ENCODE data around the gene F8A3.
"Not testable (repeated sequence)": the region's sequence is repeated elsewhere in the genome, so short reads cannot be mapped to it uniquely, and the experiment has no call there.

Gene F8A3

GRCh38 chrX:155458471-155458870 is at the start of gene F8A3:
TSS of gene F8A3 (minus strand) at chrX:155458620. CDS start at chrX:155458600, 20 bp downstream.
- not testable (repeated sequence) for H3K9ac ChIP-seq (ENCODE audit: insufficient read length); H3K9me3 ChIP-seq (ENCODE audit: low read depth, low read length); H3K36me3 ChIP-seq (ENCODE audit: insufficient read depth, low read length); DNase-seq (ENCODE audit: low read depth, low spot score); H3K27ac ChIP-seq; H3K4me3 ChIP-seq

GRCh38 chrX:155505296-155505695 is 46.9 kb upstream of the F8A3 start:
- TF ChIP-seq POLR2AphosphoS5 (IDR thresholded peaks at IDR 0.05; ENCODE audit: borderline replicate concordance, low read depth, low read length) (no peak), EZH2 (IDR thresholded peaks at IDR 0.05) (no peak), FOXP2 (optimal IDR thresholded peaks at IDR 0.05; ENCODE audit: control extremely low read depth, extremely low read length, insufficient read depth) (no peak)
- no peak for DNase-seq (ENCODE audit: low read depth, low spot score)
- no peak overlapping the region for H3K27ac ChIP-seq
- H3K9me3 ChIP-seq (ENCODE audit: low read depth, low read length) = no peaks in the 10 kb centered on the region
- no peak overlapping the region for H3K9ac ChIP-seq (ENCODE audit: insufficient read length)
- H3K36me3 ChIP-seq (ENCODE audit: insufficient read depth, low read length) = peaks cover 7% of the 10 kb centered on the region
- H3K4me3 ChIP-seq = no peak overlapping the region

GRCh38 chrX:155495134-155495533 is 36.7 kb upstream of the F8A3 start:
- not testable (repeated sequence) for H3K9me3 ChIP-seq (ENCODE audit: low read depth, low read length); H3K27ac ChIP-seq; H3K36me3 ChIP-seq (ENCODE audit: insufficient read depth, low read length); H3K9ac ChIP-seq (ENCODE audit: insufficient read length); DNase-seq (ENCODE audit: low read depth, low spot score); H3K4me3 ChIP-seq

GRCh38 chrX:155491421-155491820 is 33.0 kb upstream of the F8A3 start:
- not testable (repeated sequence) for H3K4me3 ChIP-seq; H3K27ac ChIP-seq; H3K9ac ChIP-seq (ENCODE audit: insufficient read length); H3K9me3 ChIP-seq (ENCODE audit: low read depth, low read length); DNase-seq (ENCODE audit: low read depth, low spot score); H3K36me3 ChIP-seq (ENCODE audit: insufficient read depth, low read length)

- not testable (repeated sequence) for H3K4me3 ChIP-seq; H3K9ac ChIP-seq (ENCODE audit: insufficient read length); DNase-seq (ENCODE audit: low read depth, low spot score); H3K27ac ChIP-seq; H3K9me3 ChIP-seq (ENCODE audit: low read depth, low read length); H3K36me3 ChIP-seq (ENCODE audit: insufficient read depth, low read length)
These were observed 18.7 kb upstream of the F8A3 start for GRCh38 chrX:155477136-155477535.

GRCh38 chrX:155466269-155466938 is 8.0 kb upstream of the F8A3 start:
- not testable (repeated sequence) for DNase-seq (ENCODE audit: low read depth, low spot score); H3K9ac ChIP-seq (ENCODE audit: insufficient read length); H3K27ac ChIP-seq; H3K9me3 ChIP-seq (ENCODE audit: low read depth, low read length); H3K4me3 ChIP-seq; H3K36me3 ChIP-seq (ENCODE audit: insufficient read depth, low read length)

GRCh38 chrX:155460501-155460900 is 2.1 kb upstream of the F8A3 start:
- H3K4me3 ChIP-seq; H3K27ac ChIP-seq; H3K9me3 ChIP-seq (ENCODE audit: low read depth, low read length); H3K36me3 ChIP-seq (ENCODE audit: insufficient read depth, low read length); H3K9ac ChIP-seq (ENCODE audit: insufficient read length); DNase-seq (ENCODE audit: low read depth, low spot score): not testable (repeated sequence)

GRCh38 chrX:155457761-155458447 is 516 bp downstream of the F8A3 start:
- not testable (repeated sequence) for H3K9me3 ChIP-seq (ENCODE audit: low read depth, low read length); H3K4me3 ChIP-seq; H3K27ac ChIP-seq; H3K9ac ChIP-seq (ENCODE audit: insufficient read length); H3K36me3 ChIP-seq (ENCODE audit: insufficient read depth, low read length); DNase-seq (ENCODE audit: low read depth, low spot score)

- Histone ChIP-seq H3K9me3 (ENCODE audit: low read depth, low read length) (no peaks in the 10 kb centered on the region), H3K36me3 (ENCODE audit: insufficient read depth, low read length) (no peaks in the 10 kb centered on the region), H3K27ac (no peak overlapping the region), H3K4me3 (no peak overlapping the region), H3K9ac (ENCODE audit: insufficient read length) (no peak overlapping the region)
- TF ChIP-seq POLR2AphosphoS5 (IDR thresholded peaks at IDR 0.05; ENCODE audit: borderline replicate concordance, low read depth, low read length) (no peak), FOXP2 (optimal IDR thresholded peaks at IDR 0.05; ENCODE audit: control extremely low read depth, extremely low read length, insufficient read depth) (no peak), EZH2 (IDR thresholded peaks at IDR 0.05) (no peak)
- DNase-seq (ENCODE audit: low read depth, low spot score) = no peak
These were observed 17.3 kb downstream of the F8A3 start for GRCh38 chrX:155441097-155441496.

GRCh38 chrX:155435744-155436112 is 22.7 kb downstream of the F8A3 start:
- H3K36me3 ChIP-seq (ENCODE audit: insufficient read depth, low read length) = no peaks in the 10 kb centered on the region
- no peaks in the 10 kb centered on the region for H3K9me3 ChIP-seq (ENCODE audit: low read depth, low read length)
- H3K9ac ChIP-seq (ENCODE audit: insufficient read length) = no peak overlapping the region
- DNase-seq (ENCODE audit: low read depth, low spot score) = no peak
- TF ChIP-seq EZH2 (IDR thresholded peaks at IDR 0.05) = no peak
- TF ChIP-seq POLR2AphosphoS5 (IDR thresholded peaks at IDR 0.05; ENCODE audit: borderline replicate concordance, low read depth, low read length) = no peak
- TF ChIP-seq FOXP2 (optimal IDR thresholded peaks at IDR 0.05; ENCODE audit: control extremely low read depth, extremely low read length, insufficient read depth) = no peak
- no peak overlapping the region for H3K4me3 ChIP-seq
- no peak overlapping the region for H3K27ac ChIP-seq

Measured in SK-N-MC (cell line).